Measurements from ENCODE around the gene ECE2. TPM values are rescaled to one million over a fixed set of nuclear protein-coding genes. Genes with fewer than 3 reads are reported as not detected.

Gene ECE2
- total RNA-seq, 1 experiment from 2014 or later = 0.46 TPM

- H3K4me3 Mint-ChIP-seq = no peak overlapping the region
- ATAC-seq = no peak
- no peaks in the 10 kb centered on the region for H3K9me3 Mint-ChIP-seq
- peaks cover 43% of the 10 kb centered on the region for H3K27me3 Mint-ChIP-seq (ENCODE audit: low read depth)
- peaks cover 7% of the 10 kb centered on the region for H3K4me1 Mint-ChIP-seq
- ChIA-PET CTCF (interaction anchor here (1.1 kb wide), 1 partner anchor 30 kb away, joined by 3 read pairs; no protein-coding TSS in a partner anchor), POLR2A (no interaction called here)
- no peak for DNase-seq (ENCODE audit: low spot score)
- TF ChIP-seq ZNF232 (CRISPR knock-in tag; IDR thresholded peaks at IDR 0.05) = no peak
- TF ChIP-seq IRF2 (CRISPR knock-in tag; IDR thresholded peaks at IDR 0.05; ENCODE audit: borderline replicate concordance, low read depth) = no peak
- no peak for TF ChIP-seq ZNF317 (CRISPR knock-in tag; IDR thresholded peaks at IDR 0.05; ENCODE audit: borderline replicate concordance, low read depth)
- TF ChIP-seq PRDM15 (CRISPR knock-in tag; IDR thresholded peaks at IDR 0.05) = no peak
- TF ChIP-seq EMX1 (CRISPR knock-in tag; IDR thresholded peaks at IDR 0.05) = no peak
- H3K27ac Mint-ChIP-seq = no peak overlapping the region
- peaks cover 3% of the 10 kb centered on the region; the same call in 1 of the 2 replicates for H3K36me3 Mint-ChIP-seq
These were observed 18.5 kb upstream of the ECE2 start for GRCh38 chr3:184257083-184257915.

DNA sequence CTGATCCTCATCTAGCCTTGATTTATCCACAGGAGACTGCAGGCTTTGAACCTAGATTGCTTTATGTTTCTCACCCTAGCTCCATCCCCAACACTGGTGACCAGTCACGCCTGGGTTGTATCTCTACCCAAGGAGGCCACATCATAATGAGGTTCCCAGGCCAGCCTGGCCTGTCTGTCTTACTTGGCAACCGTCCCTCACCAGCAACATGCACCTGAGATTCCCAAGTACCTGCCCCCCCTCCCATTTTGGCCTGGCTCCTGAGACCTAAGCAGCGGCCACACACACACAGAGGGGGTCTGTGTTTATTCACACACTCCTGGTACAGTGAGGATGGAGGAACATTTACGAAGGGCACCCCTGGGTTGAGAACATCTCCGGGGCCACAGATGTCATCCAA, 16.9 kb upstream of the ECE2 start:
- POLR2A ChIA-PET = no interaction called here
- H3K27me3 Mint-ChIP-seq (ENCODE audit: low read depth) = peaks cover 60% of the 10 kb centered on the region

More for the DNA sequence above, 16.9 kb upstream of the ECE2 start:
- no peak for ATAC-seq
- no peak for TF ChIP-seq ZNF263 (CRISPR knock-in tag; IDR thresholded peaks at IDR 0.05; ENCODE audit: low read depth)
- no peak for TF ChIP-seq SP1 (CRISPR knock-in tag; conservative IDR thresholded peaks at IDR 0.05)
- no peak for TF ChIP-seq E2F4 (CRISPR knock-in tag; IDR thresholded peaks at IDR 0.05; ENCODE audit: borderline replicate concordance, low read depth)
- TF ChIP-seq, protein P1, sequence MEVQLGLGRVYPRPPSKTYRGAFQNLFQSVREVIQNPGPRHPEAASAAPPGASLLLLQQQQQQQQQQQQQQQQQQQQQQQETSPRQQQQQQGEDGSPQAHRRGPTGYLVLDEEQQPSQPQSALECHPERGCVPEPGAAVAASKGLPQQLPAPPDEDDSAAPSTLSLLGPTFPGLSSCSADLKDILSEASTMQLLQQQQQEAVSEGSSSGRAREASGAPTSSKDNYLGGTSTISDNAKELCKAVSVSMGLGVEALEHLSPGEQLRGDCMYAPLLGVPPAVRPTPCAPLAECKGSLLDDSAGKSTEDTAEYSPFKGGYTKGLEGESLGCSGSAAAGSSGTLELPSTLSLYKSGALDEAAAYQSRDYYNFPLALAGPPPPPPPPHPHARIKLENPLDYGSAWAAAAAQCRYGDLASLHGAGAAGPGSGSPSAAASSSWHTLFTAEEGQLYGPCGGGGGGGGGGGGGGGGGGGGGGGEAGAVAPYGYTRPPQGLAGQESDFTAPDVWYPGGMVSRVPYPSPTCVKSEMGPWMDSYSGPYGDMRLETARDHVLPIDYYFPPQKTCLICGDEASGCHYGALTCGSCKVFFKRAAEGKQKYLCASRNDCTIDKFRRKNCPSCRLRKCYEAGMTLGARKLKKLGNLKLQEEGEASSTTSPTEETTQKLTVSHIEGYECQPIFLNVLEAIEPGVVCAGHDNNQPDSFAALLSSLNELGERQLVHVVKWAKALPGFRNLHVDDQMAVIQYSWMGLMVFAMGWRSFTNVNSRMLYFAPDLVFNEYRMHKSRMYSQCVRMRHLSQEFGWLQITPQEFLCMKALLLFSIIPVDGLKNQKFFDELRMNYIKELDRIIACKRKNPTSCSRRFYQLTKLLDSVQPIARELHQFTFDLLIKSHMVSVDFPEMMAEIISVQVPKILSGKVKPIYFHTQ (CRISPR knock-in tag; IDR thresholded peaks at IDR 0.05) = no peak
- TF ChIP-seq ZNF121 (CRISPR knock-in tag; IDR thresholded peaks at IDR 0.05) = no peak
- TF ChIP-seq USF1 (CRISPR knock-in tag; IDR thresholded peaks at IDR 0.05) = no peak
- TF ChIP-seq, protein P2, sequence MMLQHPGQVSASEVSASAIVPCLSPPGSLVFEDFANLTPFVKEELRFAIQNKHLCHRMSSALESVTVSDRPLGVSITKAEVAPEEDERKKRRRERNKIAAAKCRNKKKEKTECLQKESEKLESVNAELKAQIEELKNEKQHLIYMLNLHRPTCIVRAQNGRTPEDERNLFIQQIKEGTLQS (CRISPR knock-in tag; conservative IDR thresholded peaks at IDR 0.05) = no peak
- no peak for TF ChIP-seq ZNF396 (CRISPR knock-in tag; IDR thresholded peaks at IDR 0.05; ENCODE audit: borderline replicate concordance)
- no peak for TF ChIP-seq NR3C1 (CRISPR knock-in tag; conservative IDR thresholded peaks at IDR 0.05; ENCODE audit: low read depth)
- no peak for TF ChIP-seq ZNF138 (CRISPR knock-in tag; conservative IDR thresholded peaks at IDR 0.05)
- TF ChIP-seq, protein P3, sequence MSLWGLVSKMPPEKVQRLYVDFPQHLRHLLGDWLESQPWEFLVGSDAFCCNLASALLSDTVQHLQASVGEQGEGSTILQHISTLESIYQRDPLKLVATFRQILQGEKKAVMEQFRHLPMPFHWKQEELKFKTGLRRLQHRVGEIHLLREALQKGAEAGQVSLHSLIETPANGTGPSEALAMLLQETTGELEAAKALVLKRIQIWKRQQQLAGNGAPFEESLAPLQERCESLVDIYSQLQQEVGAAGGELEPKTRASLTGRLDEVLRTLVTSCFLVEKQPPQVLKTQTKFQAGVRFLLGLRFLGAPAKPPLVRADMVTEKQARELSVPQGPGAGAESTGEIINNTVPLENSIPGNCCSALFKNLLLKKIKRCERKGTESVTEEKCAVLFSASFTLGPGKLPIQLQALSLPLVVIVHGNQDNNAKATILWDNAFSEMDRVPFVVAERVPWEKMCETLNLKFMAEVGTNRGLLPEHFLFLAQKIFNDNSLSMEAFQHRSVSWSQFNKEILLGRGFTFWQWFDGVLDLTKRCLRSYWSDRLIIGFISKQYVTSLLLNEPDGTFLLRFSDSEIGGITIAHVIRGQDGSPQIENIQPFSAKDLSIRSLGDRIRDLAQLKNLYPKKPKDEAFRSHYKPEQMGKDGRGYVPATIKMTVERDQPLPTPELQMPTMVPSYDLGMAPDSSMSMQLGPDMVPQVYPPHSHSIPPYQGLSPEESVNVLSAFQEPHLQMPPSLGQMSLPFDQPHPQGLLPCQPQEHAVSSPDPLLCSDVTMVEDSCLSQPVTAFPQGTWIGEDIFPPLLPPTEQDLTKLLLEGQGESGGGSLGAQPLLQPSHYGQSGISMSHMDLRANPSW (CRISPR knock-in tag; conservative IDR thresholded peaks at IDR 0.05; ENCODE audit: low read depth) = no peak
- no peak for TF ChIP-seq E2F1 (CRISPR knock-in tag; IDR thresholded peaks at IDR 0.05)
- TF ChIP-seq ATF1 (CRISPR knock-in tag; IDR thresholded peaks at IDR 0.05) = no peak
- peaks cover 12% of the 10 kb centered on the region for H3K4me1 Mint-ChIP-seq
- H3K27ac Mint-ChIP-seq = no peak overlapping the region
- no peaks in the 10 kb centered on the region for H3K9me3 Mint-ChIP-seq
- peak overlapping the region; percentile 62 for H3K4me3 Mint-ChIP-seq
- no peak for DNase-seq (ENCODE audit: low spot score)
- H3K36me3 Mint-ChIP-seq = peaks cover 3% of the 10 kb centered on the region; the same call in 1 of the 2 replicates
- CTCF ChIA-PET = interaction anchor here (0.7 to 4.4 kb wide), 3 partner anchors 31 to 248 kb away, joined by 5 to 23 read pairs (median 7); no protein-coding TSS in a partner anchor

Data from WTC11 (cell line).